ENCODE results near the gene IFNAR1. TPM values are rescaled to one million over a fixed set of nuclear protein-coding genes. Genes with fewer than 3 reads are reported as not detected.
A peak's percentile ranks its signal among the peaks of the same experiment; 100 is the strongest.

The IFNAR1 gene
- total and polyA plus RNA-seq, 2 donors (not counting 1 experiment from before 2014, with no cell fraction given) = 14.8 to 55.7 TPM

GRCh38 chr21:33374450-33375096, 49.8 kb downstream of the IFNAR1 start:
- Histone ChIP-seq H3K27me3 (replicated peaks in 1 of 4; ENCODE audit: control extremely low read depth in 1 of 4, control insufficient read depth in 3 of 4, insufficient read depth in 4 of 4, low read length in 3 of 4) (no peaks in the 10 kb centered on the region), H3K4me2 (replicated peaks; ENCODE audit: low read depth, low read length, poor library complexity, severe bottlenecking) (peak overlapping the region; percentile 75), H3K9me3 (ENCODE audit: control extremely low read depth in 1 of 3, control insufficient read depth in 2 of 3, insufficient read depth in 1 of 3, low read length in 2 of 3) (peaks cover 0 to 8% (median 2%) of the 10 kb centered on the region in 3 donors), H3K27ac (ENCODE audit: low read length in 2 of 2) (peak overlapping the region; percentile 76 to 87), H3K36me3 (replicated peaks in 1 of 2; ENCODE audit: control extremely low read depth in 1 of 2, control insufficient read depth in 1 of 2, extremely low read depth in 1 of 2, insufficient read depth in 2 of 2, low read length in 1 of 2) (no peaks in the 10 kb centered on the region), H3K9ac (ENCODE audit: low read length) (peak overlapping the region; percentile 27), H2AFZ (ENCODE audit: insufficient read depth, low read depth, low read length, poor library complexity, severe bottlenecking) (no peak overlapping the region), H3K79me2 (ENCODE audit: control insufficient read depth, insufficient read depth, low read length) (peaks cover 6% of the 10 kb centered on the region), H4K20me1 (ENCODE audit: control insufficient read depth, insufficient read depth, low read length, poor library complexity, severe bottlenecking) (no peaks in the 10 kb centered on the region), H3K4me3 (ENCODE audit: control extremely low read depth in 1 of 5, extremely low read depth in 1 of 5, insufficient read depth in 1 of 5, low read depth in 2 of 5, low read length in 4 of 5) (peak overlapping the region; percentile 7 to 33 (median 26)), H3K4me1 (ENCODE audit: control insufficient read depth in 2 of 2, insufficient read depth in 2 of 2, low read length in 2 of 2) (peaks cover 83 to 91% of the 10 kb centered on the region in 2 donors)
- DNase-seq (peak; percentile 82), ATAC-seq (ENCODE audit: low read depth) (peak; percentile 79)
- CTCF ChIA-PET = interaction anchor here (0.5 to 8.6 kb wide), 6 partner anchors 11 to 70 kb away, joined by 3 to 93 read pairs (median 4); no protein-coding TSS in a partner anchor
- intact Hi-C loops (cut with micrococcal nuclease) = loop anchor here (1.0 to 2.0 kb wide), 3 partner anchors 9 to 50 kb away; partner anchors contain the start of gene IFNAR1
- peak overlapping the region; percentile 76 for H3K4me3 Mint-ChIP-seq
- H3K9me3 Mint-ChIP-seq (ENCODE audit: insufficient read depth) = peaks cover 2% of the 10 kb centered on the region
- TF ChIP-seq EZH2 (IDR thresholded peaks at IDR 0.05; ENCODE audit: borderline replicate concordance, insufficient read depth, low read depth, low read length, poor library complexity, severe bottlenecking) (no peak), CTCF (IDR thresholded peaks at IDR 0.05) (peak; percentile 51)
- POLR2A ChIA-PET = interaction anchor here (0.6 to 1.0 kb wide), 4 partner anchors 11 to 173 kb away, joined by 3 to 5 read pairs (median 4); partner anchors contain the start of gene TMEM50B
- no peaks in the 10 kb centered on the region for H3K27me3 Mint-ChIP-seq
- peaks cover 72% of the 10 kb centered on the region for H3K4me1 Mint-ChIP-seq
- WGBS (ENCODE audit: insufficient coverage) = 0% methylated on average over 2 of the region's 4 CpGs
- peak overlapping the region; percentile 89 for H3K27ac Mint-ChIP-seq
